Measurements from ENCODE around the gene CASP5.
A peak's percentile ranks its signal among the peaks of the same experiment; 100 is the strongest.

The CASP5 gene

DNA sequence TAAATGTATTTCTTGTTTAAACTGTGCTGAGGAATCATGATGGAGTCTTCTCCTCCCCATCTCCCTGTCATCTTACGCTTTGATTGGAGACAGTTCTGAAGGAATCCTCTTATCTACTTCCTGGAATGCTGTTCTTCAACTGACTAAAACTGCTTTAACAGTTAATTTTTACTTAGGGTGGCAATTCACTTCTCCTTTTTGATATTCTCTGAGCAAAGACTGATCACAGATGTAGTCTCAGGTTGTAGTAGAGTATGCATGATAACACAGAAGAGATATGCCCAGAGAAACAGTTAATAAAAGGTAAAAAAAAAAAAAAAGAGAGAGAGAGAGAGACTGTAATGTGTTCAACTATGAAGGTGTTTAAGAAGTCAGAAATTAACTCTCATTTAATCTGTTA is 1.4 kb upstream of the CASP5 start:
- peaks cover 54% of the 10 kb centered on the region for H3K36me3 ChIP-seq
- TF ChIP-seq CTCF (IDR thresholded peaks at IDR 0.05) = no peak

GRCh38 chr11:105022527-105022926 is 441 bp downstream of the CASP5 start:
- peak overlapping the region; percentile 48 for H3K27ac ChIP-seq

More for the DNA sequence above, 1.4 kb upstream of the CASP5 start:
- H3K27me3 ChIP-seq = no peaks in the 10 kb centered on the region
- no peak overlapping the region for H3K4me3 ChIP-seq (ENCODE audit: low read depth in 1 of 2, low read length in 1 of 2)
- peaks cover 20 to 21% of the 10 kb centered on the region in 2 experiments for H3K4me1 ChIP-seq (ENCODE audit: control insufficient read depth in 1 of 2, insufficient read depth in 1 of 2, low read depth in 1 of 2, low read length in 1 of 2)
- peak overlapping the region; percentile 48 for H3K27ac ChIP-seq
- H3K9me3 ChIP-seq = no peaks in the 10 kb centered on the region

DNA sequence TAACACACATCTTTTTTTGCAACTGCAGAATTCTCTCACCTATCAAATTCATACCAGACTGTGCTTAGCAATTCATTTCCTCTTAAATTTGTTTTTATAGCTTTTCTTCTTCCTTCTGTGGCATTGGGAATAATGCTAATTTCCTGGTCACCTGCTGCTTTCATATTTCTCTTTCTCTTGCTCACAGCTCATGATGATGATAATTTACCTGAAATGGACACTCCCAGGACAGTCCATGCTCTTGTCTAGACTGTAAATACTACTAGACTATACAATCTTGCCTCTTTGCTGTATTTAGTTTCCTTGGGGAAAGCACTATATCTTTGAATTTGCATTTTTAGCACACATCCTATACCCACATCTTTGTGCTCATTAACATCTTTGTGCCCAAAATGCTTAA is 15.5 kb downstream of the CASP5 start:
- Histone ChIP-seq H3K27ac (no peak overlapping the region), H3K4me1 (ENCODE audit: control insufficient read depth in 1 of 2, insufficient read depth in 1 of 2, low read depth in 1 of 2, low read length in 1 of 2) (no peaks in the 10 kb centered on the region), H3K9me3 (no peaks in the 10 kb centered on the region), H3K4me3 (ENCODE audit: low read depth in 1 of 2, low read length in 1 of 2) (no peak overlapping the region), H3K36me3 (no peaks in the 10 kb centered on the region), H3K27me3 (no peaks in the 10 kb centered on the region)
- no peak for TF ChIP-seq CTCF (IDR thresholded peaks at IDR 0.05)

More at GRCh38 chr11:105022527-105022926, 441 bp downstream of the CASP5 start:
- peaks cover 35% of the 10 kb centered on the region for H3K36me3 ChIP-seq
- H3K9me3 ChIP-seq = no peaks in the 10 kb centered on the region
- peaks cover 15 to 16% of the 10 kb centered on the region in 2 experiments for H3K4me1 ChIP-seq (ENCODE audit: control insufficient read depth in 1 of 2, insufficient read depth in 1 of 2, low read depth in 1 of 2, low read length in 1 of 2)
- TF ChIP-seq CTCF (IDR thresholded peaks at IDR 0.05) = no peak
- no peaks in the 10 kb centered on the region for H3K27me3 ChIP-seq
- peak overlapping the region in 1 of 2 experiments; percentile 65 for H3K4me3 ChIP-seq (ENCODE audit: low read depth in 1 of 2, low read length in 1 of 2)

- H3K27ac ChIP-seq = no peak overlapping the region
- H3K36me3 ChIP-seq = no peaks in the 10 kb centered on the region
- no peak for TF ChIP-seq CTCF (IDR thresholded peaks at IDR 0.05)
These were observed 17.5 kb downstream of the CASP5 start for GRCh38 chr11:105005451-105005845.

DNA sequence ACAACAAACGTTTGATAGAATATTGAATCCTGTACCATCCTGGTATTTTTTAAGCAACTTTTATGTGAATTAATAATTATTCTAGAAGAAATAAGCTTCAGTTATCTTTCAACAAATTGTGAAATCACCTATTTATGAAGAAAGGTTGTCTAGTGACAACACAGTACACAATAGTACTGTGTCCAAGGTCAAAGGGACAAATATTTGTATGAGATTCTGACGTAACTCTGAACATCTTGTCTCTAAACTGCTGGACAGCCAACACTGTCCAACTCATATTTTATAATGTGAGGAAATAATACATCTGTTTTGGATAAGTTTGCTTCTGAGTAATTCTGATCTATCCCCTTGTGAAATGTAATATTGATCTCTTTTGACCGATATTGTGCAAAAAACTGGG is 18.9 kb downstream of the CASP5 start:
- H3K27me3 ChIP-seq = no peaks in the 10 kb centered on the region
- H3K36me3 ChIP-seq = no peaks in the 10 kb centered on the region
- H3K9me3 ChIP-seq = no peaks in the 10 kb centered on the region
- no peak overlapping the region for H3K4me3 ChIP-seq (ENCODE audit: low read depth in 1 of 2, low read length in 1 of 2)
- no peak for TF ChIP-seq CTCF (IDR thresholded peaks at IDR 0.05)
- peaks cover 0 to 4% of the 10 kb centered on the region in 2 experiments for H3K4me1 ChIP-seq (ENCODE audit: control insufficient read depth in 1 of 2, insufficient read depth in 1 of 2, low read depth in 1 of 2, low read length in 1 of 2)
- no peak overlapping the region for H3K27ac ChIP-seq

More at GRCh38 chr11:105005451-105005845, 17.5 kb downstream of the CASP5 start:
- peaks cover 0 to 4% of the 10 kb centered on the region in 2 experiments for H3K4me1 ChIP-seq (ENCODE audit: control insufficient read depth in 1 of 2, insufficient read depth in 1 of 2, low read depth in 1 of 2, low read length in 1 of 2)
- no peaks in the 10 kb centered on the region for H3K9me3 ChIP-seq
- no peaks in the 10 kb centered on the region for H3K27me3 ChIP-seq
- H3K4me3 ChIP-seq (ENCODE audit: low read depth in 1 of 2, low read length in 1 of 2) = no peak overlapping the region

DNA sequence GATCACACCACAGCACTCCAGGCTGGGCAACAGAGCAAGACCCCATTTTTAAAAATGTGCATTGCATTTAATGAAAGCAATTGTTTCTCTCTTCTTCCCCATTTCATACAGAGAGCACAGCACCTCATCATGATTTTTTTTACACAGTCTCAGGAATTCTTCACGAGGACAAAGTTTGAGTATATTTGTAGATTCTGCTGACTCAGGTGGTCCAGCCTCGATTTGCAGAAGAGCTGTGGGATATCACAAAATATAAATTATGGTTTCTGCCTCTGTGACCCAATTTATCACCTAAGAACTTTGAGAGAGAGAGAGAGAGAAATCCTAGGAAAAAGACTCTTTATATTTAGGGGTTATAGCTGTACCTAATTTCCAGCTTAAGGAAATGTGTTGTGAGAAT is 19.8 kb downstream of the CASP5 start:
- Histone ChIP-seq H3K27ac (no peak overlapping the region), H3K27me3 (no peaks in the 10 kb centered on the region), H3K36me3 (no peaks in the 10 kb centered on the region), H3K4me1 (ENCODE audit: control insufficient read depth in 1 of 2, insufficient read depth in 1 of 2, low read depth in 1 of 2, low read length in 1 of 2) (peaks cover 0 to 4% of the 10 kb centered on the region in 2 experiments), H3K9me3 (no peaks in the 10 kb centered on the region), H3K4me3 (ENCODE audit: low read depth in 1 of 2, low read length in 1 of 2) (no peak overlapping the region)
- no peak for TF ChIP-seq CTCF (IDR thresholded peaks at IDR 0.05)

Measured in neutrophil (primary cell).